ENCODE measurements around the gene CCDC170.

The CCDC170 gene

GRCh38 chr6:151475653-151476523 is 17.9 kb upstream of the CCDC170 start:
- H3K4me3 ChIP-seq (ENCODE audit: low read length) = no peak overlapping the region

GRCh38 chr6:151477726-151478125 is 16.1 kb upstream of the CCDC170 start:
- no peaks in the 10 kb centered on the region for H3K27me3 ChIP-seq (ENCODE audit: control insufficient read depth, insufficient read depth, low read length)
- no peak overlapping the region for H3K4me3 ChIP-seq (ENCODE audit: low read length)
- no peaks in the 10 kb centered on the region for H3K9me3 ChIP-seq (replicated peaks; ENCODE audit: low read length)
- peaks cover 4% of the 10 kb centered on the region for H3K4me1 ChIP-seq (ENCODE audit: control insufficient read depth, insufficient read depth, low read length)
- H3K9ac ChIP-seq (ENCODE audit: low read depth, low read length) = no peak overlapping the region
- H3K36me3 ChIP-seq (ENCODE audit: insufficient read depth, low read length) = no peaks in the 10 kb centered on the region
- H3K4me2 ChIP-seq (ENCODE audit: low read length) = no peak overlapping the region

More at GRCh38 chr6:151475653-151476523, 17.9 kb upstream of the CCDC170 start:
- no peaks in the 10 kb centered on the region for H3K9me3 ChIP-seq (replicated peaks; ENCODE audit: low read length)
- H3K9ac ChIP-seq (ENCODE audit: low read depth, low read length) = no peak overlapping the region
- no peaks in the 10 kb centered on the region for H3K36me3 ChIP-seq (ENCODE audit: insufficient read depth, low read length)
- no peaks in the 10 kb centered on the region for H3K4me1 ChIP-seq (ENCODE audit: control insufficient read depth, insufficient read depth, low read length)
- peak overlapping the region; percentile 65 for H3K4me2 ChIP-seq (ENCODE audit: low read length)
- no peaks in the 10 kb centered on the region for H3K27me3 ChIP-seq (ENCODE audit: control insufficient read depth, insufficient read depth, low read length)

- no peak overlapping the region for H3K4me2 ChIP-seq (ENCODE audit: low read length)
- H3K4me1 ChIP-seq (ENCODE audit: control insufficient read depth, insufficient read depth, low read length) = peaks cover 4% of the 10 kb centered on the region
- H3K36me3 ChIP-seq (ENCODE audit: insufficient read depth, low read length) = no peaks in the 10 kb centered on the region
- H3K4me3 ChIP-seq (ENCODE audit: low read length) = no peak overlapping the region
- H3K9me3 ChIP-seq (replicated peaks; ENCODE audit: low read length) = no peaks in the 10 kb centered on the region
- no peak overlapping the region for H3K9ac ChIP-seq (ENCODE audit: low read depth, low read length)
- no peaks in the 10 kb centered on the region for H3K27me3 ChIP-seq (ENCODE audit: control insufficient read depth, insufficient read depth, low read length)
Observed at GRCh38 chr6:151478670-151479069, 15.1 kb upstream of the CCDC170 start.

- Histone ChIP-seq H3K9ac (ENCODE audit: low read depth, low read length) (no peak overlapping the region), H3K27me3 (ENCODE audit: control insufficient read depth, insufficient read depth, low read length) (no peaks in the 10 kb centered on the region), H3K4me2 (ENCODE audit: low read length) (no peak overlapping the region), H3K4me3 (ENCODE audit: low read length) (no peak overlapping the region), H3K4me1 (ENCODE audit: control insufficient read depth, insufficient read depth, low read length) (peaks cover 4% of the 10 kb centered on the region), H3K9me3 (replicated peaks; ENCODE audit: low read length) (no peaks in the 10 kb centered on the region), H3K36me3 (ENCODE audit: insufficient read depth, low read length) (no peaks in the 10 kb centered on the region)
Observed at GRCh38 chr6:151481786-151482185, 12.0 kb upstream of the CCDC170 start.

- no peak overlapping the region for H3K4me3 ChIP-seq (ENCODE audit: low read length)
- no peaks in the 10 kb centered on the region for H3K36me3 ChIP-seq (ENCODE audit: insufficient read depth, low read length)
- no peak overlapping the region for H3K9ac ChIP-seq (ENCODE audit: low read depth, low read length)
- H3K4me2 ChIP-seq (ENCODE audit: low read length) = peak overlapping the region; percentile 56
- peaks cover 4% of the 10 kb centered on the region for H3K4me1 ChIP-seq (ENCODE audit: control insufficient read depth, insufficient read depth, low read length)
- H3K9me3 ChIP-seq (replicated peaks; ENCODE audit: low read length) = no peaks in the 10 kb centered on the region
- H3K27me3 ChIP-seq (ENCODE audit: control insufficient read depth, insufficient read depth, low read length) = no peaks in the 10 kb centered on the region
Observed at GRCh38 chr6:151482290-151482689, 11.5 kb upstream of the CCDC170 start.

- Histone ChIP-seq H3K4me1 (ENCODE audit: control insufficient read depth, insufficient read depth, low read length) (peaks cover 4% of the 10 kb centered on the region), H3K9ac (ENCODE audit: low read depth, low read length) (no peak overlapping the region), H3K27me3 (ENCODE audit: control insufficient read depth, insufficient read depth, low read length) (no peaks in the 10 kb centered on the region), H3K36me3 (ENCODE audit: insufficient read depth, low read length) (no peaks in the 10 kb centered on the region), H3K4me3 (ENCODE audit: low read length) (no peak overlapping the region), H3K9me3 (replicated peaks; ENCODE audit: low read length) (no peaks in the 10 kb centered on the region), H3K4me2 (ENCODE audit: low read length) (no peak overlapping the region)
Observed at GRCh38 chr6:151483994-151484393, 9.8 kb upstream of the CCDC170 start.

- Histone ChIP-seq H3K9me3 (replicated peaks; ENCODE audit: low read length) (no peaks in the 10 kb centered on the region), H3K27me3 (ENCODE audit: control insufficient read depth, insufficient read depth, low read length) (no peaks in the 10 kb centered on the region), H3K4me3 (ENCODE audit: low read length) (no peak overlapping the region), H3K9ac (ENCODE audit: low read depth, low read length) (no peak overlapping the region), H3K36me3 (ENCODE audit: insufficient read depth, low read length) (no peaks in the 10 kb centered on the region), H3K4me2 (ENCODE audit: low read length) (no peak overlapping the region), H3K4me1 (ENCODE audit: control insufficient read depth, insufficient read depth, low read length) (peaks cover 1% of the 10 kb centered on the region)
Observed at GRCh38 chr6:151488226-151488625, 5.6 kb upstream of the CCDC170 start.

GRCh38 chr6:151490996-151491395 is 2.8 kb upstream of the CCDC170 start:
- H3K9ac ChIP-seq (ENCODE audit: low read depth, low read length) = no peak overlapping the region
- H3K4me3 ChIP-seq (ENCODE audit: low read length) = no peak overlapping the region
- no peak overlapping the region for H3K4me2 ChIP-seq (ENCODE audit: low read length)
- H3K4me1 ChIP-seq (ENCODE audit: control insufficient read depth, insufficient read depth, low read length) = peaks cover 11% of the 10 kb centered on the region
- no peaks in the 10 kb centered on the region for H3K9me3 ChIP-seq (replicated peaks; ENCODE audit: low read length)
- H3K27me3 ChIP-seq (ENCODE audit: control insufficient read depth, insufficient read depth, low read length) = no peaks in the 10 kb centered on the region
- H3K36me3 ChIP-seq (ENCODE audit: insufficient read depth, low read length) = no peaks in the 10 kb centered on the region

GRCh38 chr6:151493161-151493803 is 535 bp upstream of the CCDC170 start:
- no peaks in the 10 kb centered on the region for H3K27me3 ChIP-seq (ENCODE audit: control insufficient read depth, insufficient read depth, low read length)
- H3K4me2 ChIP-seq (ENCODE audit: low read length) = peak overlapping the region; percentile 90
- H3K9ac ChIP-seq (ENCODE audit: low read depth, low read length) = peak overlapping the region; percentile 84
- no peaks in the 10 kb centered on the region for H3K36me3 ChIP-seq (ENCODE audit: insufficient read depth, low read length)
- peaks cover 11% of the 10 kb centered on the region for H3K4me1 ChIP-seq (ENCODE audit: control insufficient read depth, insufficient read depth, low read length)
- peak overlapping the region; percentile 85 for H3K4me3 ChIP-seq (ENCODE audit: low read length)
- no peaks in the 10 kb centered on the region for H3K9me3 ChIP-seq (replicated peaks; ENCODE audit: low read length)

- Histone ChIP-seq H3K9ac (ENCODE audit: low read depth, low read length) (peak overlapping the region; percentile 84), H3K36me3 (ENCODE audit: insufficient read depth, low read length) (no peaks in the 10 kb centered on the region), H3K4me1 (ENCODE audit: control insufficient read depth, insufficient read depth, low read length) (peaks cover 11% of the 10 kb centered on the region), H3K4me2 (ENCODE audit: low read length) (peak overlapping the region; percentile 90), H3K9me3 (replicated peaks; ENCODE audit: low read length) (no peaks in the 10 kb centered on the region), H3K4me3 (ENCODE audit: low read length) (peak overlapping the region; percentile 85), H3K27me3 (ENCODE audit: control insufficient read depth, insufficient read depth, low read length) (no peaks in the 10 kb centered on the region)
Observed at GRCh38 chr6:151494235-151494935, 568 bp downstream of the CCDC170 start.

GRCh38 chr6:151494936-151495320 is 1.1 kb downstream of the CCDC170 start:
- peaks cover 11% of the 10 kb centered on the region for H3K4me1 ChIP-seq (ENCODE audit: control insufficient read depth, insufficient read depth, low read length)
- H3K4me3 ChIP-seq (ENCODE audit: low read length) = peak overlapping the region; percentile 85
- peak overlapping the region; percentile 90 for H3K4me2 ChIP-seq (ENCODE audit: low read length)
- H3K36me3 ChIP-seq (ENCODE audit: insufficient read depth, low read length) = no peaks in the 10 kb centered on the region
- H3K27me3 ChIP-seq (ENCODE audit: control insufficient read depth, insufficient read depth, low read length) = no peaks in the 10 kb centered on the region
- peak overlapping the region; percentile 84 for H3K9ac ChIP-seq (ENCODE audit: low read depth, low read length)
- H3K9me3 ChIP-seq (replicated peaks; ENCODE audit: low read length) = no peaks in the 10 kb centered on the region
